ENCODE data around the gene GPS1. TPM values are rescaled to one million over a fixed set of nuclear protein-coding genes. Genes with fewer than 3 reads are reported as not detected.
A peak's percentile ranks its signal among the peaks of the same experiment; 100 is the strongest.

Gene GPS1
- total and polyA plus RNA-seq, 2 donors from 2014 or later, result 99.3 to 149 TPM

DNA sequence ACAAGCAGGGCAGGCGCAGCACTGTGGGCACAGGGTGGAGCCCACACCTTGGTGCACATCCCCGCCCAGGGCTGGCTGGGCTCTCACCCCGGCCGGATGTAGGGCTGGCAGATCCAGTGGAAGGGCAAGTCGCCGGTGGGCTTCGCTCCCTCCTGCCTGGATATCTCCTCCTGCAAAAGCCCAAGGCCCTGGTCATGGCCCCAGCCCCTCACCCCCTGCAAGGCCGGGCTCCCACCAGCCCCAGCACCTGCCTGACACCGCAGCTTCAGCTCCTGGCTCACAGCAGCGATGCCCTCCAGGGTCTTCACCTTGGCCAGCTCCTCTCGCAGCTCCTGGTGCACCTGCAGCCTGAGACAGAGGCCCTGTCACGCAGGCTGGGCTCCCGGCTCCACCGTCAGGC lies 8.9 kb downstream of the GPS1 start:
- no peak overlapping the region for H3K27ac ChIP-seq (ENCODE audit: low read depth in 2 of 2, low read length in 2 of 2)
- H3K9me3 ChIP-seq (ENCODE audit: control insufficient read depth in 2 of 3, insufficient read depth in 1 of 3, low read length in 3 of 3), result no peaks in the 10 kb centered on the region
- DNase-seq, result peak in 1 of 5 donors; percentile 68
- H3K4me1 ChIP-seq (ENCODE audit: control insufficient read depth in 2 of 3, insufficient read depth in 2 of 3, low read depth in 1 of 3, low read length in 3 of 3), result peaks cover 0 to 23% (median 9%) of the 10 kb centered on the region in 3 donors
- no peaks in the 10 kb centered on the region for H3K27me3 ChIP-seq (ENCODE audit: control insufficient read depth, insufficient read depth, low read length)
- H3K9ac ChIP-seq (ENCODE audit: low read length in 3 of 3), result no peak overlapping the region
- no peak for FAIRE-seq
- TF ChIP-seq CTCF (IDR thresholded peaks at IDR 0.05; ENCODE audit: borderline replicate concordance, extremely low read depth, insufficient read depth), result no peak
- H3K4me3 ChIP-seq (ENCODE audit: low read length in 3 of 3), result no peak overlapping the region
- intact Hi-C loops (cut with DNase I), result no loop called here
- peaks cover 0 to 21% (median 5%) of the 10 kb centered on the region in 3 donors for H3K36me3 ChIP-seq (ENCODE audit: control insufficient read depth in 2 of 3, insufficient read depth in 3 of 3, low read length in 3 of 3)

DNA sequence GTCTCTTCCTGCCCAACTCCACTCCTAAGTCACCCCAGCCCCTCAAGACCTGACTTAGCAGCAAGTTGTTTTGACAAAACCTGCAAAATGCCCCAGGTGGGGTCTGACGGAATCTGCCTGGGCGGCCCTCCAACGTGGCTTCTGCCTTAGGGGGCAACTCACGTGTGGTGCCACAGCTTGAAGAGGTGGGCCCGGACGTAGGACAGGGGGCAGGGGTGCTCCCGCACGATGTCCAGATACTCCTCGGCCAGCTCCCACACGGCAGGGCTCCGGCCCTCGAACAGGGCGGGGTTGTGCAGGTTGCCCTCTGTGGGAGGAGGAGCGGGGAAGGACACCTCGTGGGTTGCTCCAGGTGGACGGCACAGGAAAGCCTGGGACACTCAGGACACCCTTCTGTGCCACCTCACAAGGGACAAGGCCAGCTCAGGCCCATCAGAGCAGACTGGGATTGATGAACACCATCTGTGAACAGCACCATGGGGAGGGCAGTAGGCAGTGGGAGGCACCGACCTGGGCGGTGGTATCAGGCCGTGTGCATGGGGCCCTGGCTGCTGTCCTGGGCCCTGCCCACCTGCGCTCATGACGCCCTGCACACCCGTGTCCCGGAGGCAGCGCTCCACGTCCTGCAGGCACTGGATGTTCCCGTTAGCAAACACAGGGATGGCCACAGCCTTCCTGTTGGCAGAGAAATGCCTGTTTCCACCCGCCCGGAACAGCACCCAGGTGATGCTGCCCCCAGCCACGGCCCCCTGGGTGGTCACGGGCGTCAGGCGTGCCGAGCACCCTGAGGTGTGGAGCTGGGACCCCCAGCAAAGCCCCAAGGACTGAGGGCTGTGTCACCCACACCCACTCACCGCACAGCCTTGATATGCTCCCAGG lies 9.6 kb downstream of the GPS1 start:
- no peak for FAIRE-seq
- peaks cover 0 to 21% (median 5%) of the 10 kb centered on the region in 3 donors for H3K36me3 ChIP-seq (ENCODE audit: control insufficient read depth in 2 of 3, insufficient read depth in 3 of 3, low read length in 3 of 3)
- H3K9me3 ChIP-seq (ENCODE audit: control insufficient read depth in 2 of 3, insufficient read depth in 1 of 3, low read length in 3 of 3), result no peaks in the 10 kb centered on the region
- no peak for TF ChIP-seq CTCF (IDR thresholded peaks at IDR 0.05; ENCODE audit: borderline replicate concordance, extremely low read depth, insufficient read depth)
- no peaks in the 10 kb centered on the region for H3K27me3 ChIP-seq (ENCODE audit: control insufficient read depth, insufficient read depth, low read length)
- H3K4me1 ChIP-seq (ENCODE audit: control insufficient read depth in 2 of 3, insufficient read depth in 2 of 3, low read depth in 1 of 3, low read length in 3 of 3), result peaks cover 0 to 24% (median 14%) of the 10 kb centered on the region in 3 donors
- no peak overlapping the region for H3K4me3 ChIP-seq (ENCODE audit: low read length in 3 of 3)
- DNase-seq, result peak in 1 of 5 donors; percentile 63
- intact Hi-C loops (cut with DNase I), result no loop called here
- no peak overlapping the region for H3K27ac ChIP-seq (ENCODE audit: low read depth in 2 of 2, low read length in 2 of 2)
- no peak overlapping the region for H3K9ac ChIP-seq (ENCODE audit: low read length in 3 of 3)

- Histone ChIP-seq H3K9ac (ENCODE audit: low read length in 3 of 3) (no peak overlapping the region), H3K4me3 (ENCODE audit: low read length in 3 of 3) (no peak overlapping the region), H3K27ac (ENCODE audit: low read depth in 2 of 2, low read length in 2 of 2) (no peak overlapping the region), H3K27me3 (ENCODE audit: control insufficient read depth, insufficient read depth, low read length) (no peaks in the 10 kb centered on the region), H3K9me3 (ENCODE audit: control insufficient read depth in 2 of 3, insufficient read depth in 1 of 3, low read length in 3 of 3) (no peaks in the 10 kb centered on the region), H3K4me1 (ENCODE audit: control insufficient read depth in 2 of 3, insufficient read depth in 2 of 3, low read depth in 1 of 3, low read length in 3 of 3) (peaks cover 0 to 22% (median 15%) of the 10 kb centered on the region in 3 donors), H3K36me3 (ENCODE audit: control insufficient read depth in 2 of 3, insufficient read depth in 3 of 3, low read length in 3 of 3) (peaks cover 0 to 21% (median 4%) of the 10 kb centered on the region in 3 donors)
- TF ChIP-seq CTCF (IDR thresholded peaks at IDR 0.05; ENCODE audit: borderline replicate concordance, extremely low read depth, insufficient read depth), result no peak
- DNase-seq, result no peak
- intact Hi-C loops (cut with DNase I), result no loop called here
- FAIRE-seq, result no peak
These were observed 10.6 kb downstream of the GPS1 start for GRCh38 chr17:82062076-82062983.

Data from kidney (tissue), 14 donors.